B cell (primary cell): ENCODE measurements around the gene CYB5B. TPM values are rescaled to one million over a fixed set of nuclear protein-coding genes. Genes with fewer than 3 reads are reported as not detected.

ENCODE experiments used
- ATAC-seq: fragments of 200-7000 bp; cut with Tn5 transposase; one replicate; pipeline ENCODE4 v1.10.0; 2021; ENCODE audit warnings: low read depth, mild to moderate bottlenecking, moderate number of reproducible peaks, moderate library complexity
- CTCF ChIA-PET: fragments of 350-600 bp; sonication (Branson Sonifier 250); formaldehyde crosslinking; loops from one replicate; lab custom pipeline; 2021; ENCODE audit warnings: antibody characterized with exemption, inconsistent platforms; lab: Charles Lee
- POLR2A ChIA-PET: fragments of 350-600 bp; sonication (Branson Sonifier 250); formaldehyde crosslinking; loops from one replicate; lab custom pipeline; 2021; ENCODE audit warnings: antibody characterized with exemption; lab: Charles Lee
- DNase-seq: peaks from one replicate; pipeline ENCODE4 v3.0.0; 2013
- H2AFZ ChIP-seq: 2 replicates; pipeline ENCODE4 v1.6.1; 2012; ENCODE audit warnings: mild to moderate bottlenecking, low read depth, low read length; ENCODE audit not compliant: insufficient read depth, poor library complexity, severe bottlenecking
- H3K27ac ChIP-seq, 2 donors: 1 replicate in 1 of 2; 2 replicates in 1 of 2; pipeline ENCODE4 v1.5.1; 2012 to 2013; ENCODE audit warnings: low read length in 2 of 2, mild to moderate bottlenecking in 2 of 2, moderate library complexity in 1 of 2
- H3K27me3 ChIP-seq, 4 experiments: fragments of 200-600 bp in 1 of 4; sonication (generic) in 1 of 4; replicated peaks in 1 of 4; 1 replicate in 2 of 4; 2 replicates in 2 of 4; pipeline versions ENCODE4 v1.6.1 to v1.7.0; 2013 to 2016; ENCODE audit warnings: low read length in 3 of 4, mild to moderate bottlenecking in 2 of 4, mixed read lengths in 1 of 4, moderate library complexity in 1 of 4; ENCODE audit not compliant: insufficient read depth in 4 of 4, control insufficient read depth in 3 of 4; ENCODE audit errors: control extremely low read depth in 1 of 4
- H3K36me3 ChIP-seq, 2 experiments: replicated peaks in 1 of 2; 1 replicate in 1 of 2; 2 replicates in 1 of 2; pipeline versions ENCODE4 v1.6.1 to v1.7.1; 2013; ENCODE audit warnings: low read length in 1 of 2; ENCODE audit not compliant: insufficient read depth in 2 of 2, control insufficient read depth in 1 of 2; ENCODE audit errors: control extremely low read depth in 1 of 2, extremely low read depth in 1 of 2
- H3K4me1 ChIP-seq, 2 donors: fragments of 200-600 bp in 1 of 2; sonication (generic) in 1 of 2; 1 replicate in 1 of 2; 2 replicates in 1 of 2; pipeline versions ENCODE4 v1.5.1 to v1.6.1; 2013 to 2017; ENCODE audit warnings: low read length in 2 of 2; ENCODE audit not compliant: control insufficient read depth in 2 of 2, insufficient read depth in 2 of 2
- H3K4me2 ChIP-seq: replicated peaks from 2 replicates; pipeline ENCODE3; 2012; ENCODE audit warnings: mild to moderate bottlenecking, low read depth, low read length; ENCODE audit not compliant: poor library complexity, severe bottlenecking
- H3K4me3 ChIP-seq, 5 experiments: fragments of 200-600 bp in 1 of 5; sonication (generic) in 1 of 5; 1 replicate in 3 of 5; 2 replicates in 2 of 5; pipeline versions ENCODE4 v1.5.1 to v1.7.0; 2011 to 2016; ENCODE audit warnings: low read length in 4 of 5, mild to moderate bottlenecking in 4 of 5, low read depth in 2 of 5, control low read depth in 1 of 5, moderate library complexity in 1 of 5; ENCODE audit not compliant: insufficient read depth in 1 of 5; ENCODE audit errors: control extremely low read depth in 1 of 5, extremely low read depth in 1 of 5
- H3K79me2 ChIP-seq: fragments of 200-600 bp; sonication (generic); one replicate; pipeline ENCODE4 v1.6.0; 2016; ENCODE audit warnings: low read length; ENCODE audit not compliant: control insufficient read depth, insufficient read depth
- H3K9ac ChIP-seq: fragments of 200-600 bp; sonication (generic); 2 replicates; pipeline ENCODE4 v1.6.1; 2017; ENCODE audit warnings: mild to moderate bottlenecking, low read length, moderate library complexity
- H3K9me3 ChIP-seq, 3 donors: one replicate each; pipeline versions ENCODE4 v1.6.1 to v1.7.1; 2013; ENCODE audit warnings: low read length in 2 of 3; ENCODE audit not compliant: control insufficient read depth in 2 of 3, insufficient read depth in 1 of 3; ENCODE audit errors: control extremely low read depth in 1 of 3
- H4K20me1 ChIP-seq: 2 replicates; pipeline ENCODE4 v1.6.0; 2012; ENCODE audit warnings: mild to moderate bottlenecking, low read length; ENCODE audit not compliant: insufficient read depth, control insufficient read depth, poor library complexity, severe bottlenecking
- H3K27ac Mint-ChIP-seq: one replicate; pipeline ENCODE4 v1.8.0; 2021; ENCODE audit warnings: mixed read lengths
- H3K27me3 Mint-ChIP-seq: one replicate; pipeline ENCODE4 v1.8.0; 2021; ENCODE audit warnings: mixed read lengths
- H3K4me1 Mint-ChIP-seq: one replicate; pipeline ENCODE4 v1.8.0; 2021; ENCODE audit warnings: mixed read lengths
- H3K4me3 Mint-ChIP-seq: one replicate; pipeline ENCODE4 v1.8.0; 2021; ENCODE audit warnings: mixed read lengths
- H3K9me3 Mint-ChIP-seq: one replicate; pipeline ENCODE4 v1.8.0; 2022; ENCODE audit warnings: mixed read lengths; ENCODE audit not compliant: insufficient read depth
- EZH2 ChIP-seq: IDR thresholded peaks from 2 replicates; pipeline ENCODE4 v1.6.1; 2012; ENCODE audit warnings: borderline replicate concordance, low read depth, mild to moderate bottlenecking, moderate library complexity, low read length; ENCODE audit not compliant: insufficient read depth, poor library complexity, severe bottlenecking
- WGBS: methylation state at CpG from one replicate; pipeline ENCODE4 v1.1.5; 2013; ENCODE audit warnings: missing lambda C conversion rate; ENCODE audit not compliant: insufficient coverage; 5-methylcytosine and 5-hydroxymethylcytosine counted together
- intact Hi-C: fragments of 100-400 bp; cut with micrococcal nuclease; formaldehyde crosslinking; loops from one replicate; pipeline ENCODE4 v1.10.0; 2022
- polyA plus RNA-seq: library from polyadenylated mRNA; depleted of rRNA; stranded (reverse); fragments of >200 nt; gene quantifications from 2 replicates; pipeline ENCODE4 v1.2.3, GENCODE V29; 2012
- total RNA-seq, 2 donors: library from RNA; stranded (reverse); fragments of 120-200 nt in 1 of 2; gene quantifications; 1 replicate in 1 of 2; 2 replicates in 1 of 2; pipeline versions ENCODE4 v1.2.3 to v1.2.4, GENCODE V29; 2013 to 2022
- TF ChIP-seq, protein P1 (sequence below): fragments of 200-600 bp; IDR thresholded peaks from one replicate; pipeline ENCODE4 v1.8.0; 2022; ENCODE audit warnings: antibody characterized with exemption, mild to moderate bottlenecking

Gene CYB5B
- total and polyA plus RNA-seq, 2 donors (not counting 1 experiment from before 2014, with no cell fraction given): 21.5 to 64.7 TPM

DNA sequence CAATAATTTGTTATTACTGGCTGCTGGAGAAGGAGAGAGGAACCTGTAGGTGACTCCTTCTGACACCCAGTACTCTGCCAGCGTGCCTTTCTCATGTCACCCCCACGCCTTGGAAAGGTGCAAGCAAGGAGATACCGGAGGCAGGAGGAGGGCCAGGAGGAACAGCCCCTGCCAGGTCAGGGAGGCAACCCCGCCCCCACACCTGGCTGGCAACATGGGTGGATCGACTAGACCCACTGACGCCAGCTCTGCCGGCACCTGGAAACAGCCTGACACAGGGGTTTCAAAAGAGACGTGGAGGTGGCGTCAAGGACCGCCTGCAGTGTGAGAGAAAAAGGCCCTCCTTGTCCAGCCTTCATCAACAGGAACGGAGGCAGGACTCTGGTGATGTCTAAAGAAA lies 62.3 kb downstream of the CYB5B start:
- no peak overlapping the region for H3K4me2 ChIP-seq
- H4K20me1 ChIP-seq: no peaks in the 10 kb centered on the region
- no peaks in the 10 kb centered on the region for H3K79me2 ChIP-seq
- H3K9me3 ChIP-seq: no peaks in the 10 kb centered on the region
- no peaks in the 10 kb centered on the region for H3K4me1 ChIP-seq
- intact Hi-C loops: no loop called here
- peaks cover 2% of the 10 kb centered on the region for H3K4me1 Mint-ChIP-seq
- ChIA-PET POLR2A (no interaction called here), CTCF (no interaction called here)
- ATAC-seq (no peak), DNase-seq (no peak)
- no peak overlapping the region for H3K27ac Mint-ChIP-seq
- no peak overlapping the region for H3K4me3 Mint-ChIP-seq
- H3K27me3 Mint-ChIP-seq: no peaks in the 10 kb centered on the region
- TF ChIP-seq, protein P1, sequence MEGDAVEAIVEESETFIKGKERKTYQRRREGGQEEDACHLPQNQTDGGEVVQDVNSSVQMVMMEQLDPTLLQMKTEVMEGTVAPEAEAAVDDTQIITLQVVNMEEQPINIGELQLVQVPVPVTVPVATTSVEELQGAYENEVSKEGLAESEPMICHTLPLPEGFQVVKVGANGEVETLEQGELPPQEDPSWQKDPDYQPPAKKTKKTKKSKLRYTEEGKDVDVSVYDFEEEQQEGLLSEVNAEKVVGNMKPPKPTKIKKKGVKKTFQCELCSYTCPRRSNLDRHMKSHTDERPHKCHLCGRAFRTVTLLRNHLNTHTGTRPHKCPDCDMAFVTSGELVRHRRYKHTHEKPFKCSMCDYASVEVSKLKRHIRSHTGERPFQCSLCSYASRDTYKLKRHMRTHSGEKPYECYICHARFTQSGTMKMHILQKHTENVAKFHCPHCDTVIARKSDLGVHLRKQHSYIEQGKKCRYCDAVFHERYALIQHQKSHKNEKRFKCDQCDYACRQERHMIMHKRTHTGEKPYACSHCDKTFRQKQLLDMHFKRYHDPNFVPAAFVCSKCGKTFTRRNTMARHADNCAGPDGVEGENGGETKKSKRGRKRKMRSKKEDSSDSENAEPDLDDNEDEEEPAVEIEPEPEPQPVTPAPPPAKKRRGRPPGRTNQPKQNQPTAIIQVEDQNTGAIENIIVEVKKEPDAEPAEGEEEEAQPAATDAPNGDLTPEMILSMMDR: no peak
- TF ChIP-seq EZH2: no peak
- no peaks in the 10 kb centered on the region for H3K9me3 Mint-ChIP-seq
- no peak overlapping the region for H2AFZ ChIP-seq
- H3K27ac ChIP-seq: no peak overlapping the region
- H3K4me3 ChIP-seq: no peak overlapping the region
- no peaks in the 10 kb centered on the region for H3K36me3 ChIP-seq
- no peaks in the 10 kb centered on the region for H3K27me3 ChIP-seq
- WGBS: 93% methylated on average over 6 of the region's 11 CpGs
- no peak overlapping the region for H3K9ac ChIP-seq

DNA sequence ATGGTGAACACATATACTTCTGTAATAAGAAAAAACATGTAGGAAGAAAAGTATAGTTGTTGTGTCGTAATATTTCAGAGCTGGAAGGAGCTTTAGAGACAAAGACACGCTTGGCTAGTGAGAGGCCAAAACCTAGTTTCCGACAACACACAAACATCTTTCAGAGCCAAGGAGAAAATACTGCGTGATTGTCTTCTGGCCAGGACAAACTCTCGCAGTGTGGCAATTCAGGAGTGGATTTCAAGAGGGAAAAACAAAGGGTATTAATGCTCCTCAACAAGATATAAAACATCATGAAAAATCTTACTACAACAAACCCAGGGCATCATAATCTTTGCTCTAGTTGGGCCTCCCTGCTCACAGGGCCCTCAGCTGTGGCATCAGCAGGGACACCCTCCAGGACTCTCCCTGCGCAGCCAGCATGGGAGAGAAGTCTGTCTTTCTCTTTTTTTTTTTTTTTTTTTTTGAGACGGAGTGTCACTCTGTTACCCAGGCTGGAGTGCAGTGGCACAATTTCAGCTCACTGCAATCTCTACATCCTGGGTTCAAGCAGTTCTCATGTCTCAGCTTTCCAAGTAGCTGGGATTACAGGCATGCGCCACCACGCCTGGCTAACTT lies 66.4 kb downstream of the CYB5B start:
- intact Hi-C loops: no loop called here
- Histone ChIP-seq H3K27ac (no peak overlapping the region), H3K4me3 (no peak overlapping the region), H3K4me2 (no peak overlapping the region), H3K36me3 (no peaks in the 10 kb centered on the region), H3K9me3 (no peaks in the 10 kb centered on the region), H3K79me2 (no peaks in the 10 kb centered on the region), H3K27me3 (no peaks in the 10 kb centered on the region), H2AFZ (no peak overlapping the region), H3K9ac (no peak overlapping the region), H4K20me1 (no peaks in the 10 kb centered on the region), H3K4me1 (no peaks in the 10 kb centered on the region)
- H3K9me3 Mint-ChIP-seq: no peaks in the 10 kb centered on the region
- ChIA-PET CTCF (no interaction called here), POLR2A (interaction anchor here (0.7 kb wide), 1 partner anchor 272 kb away, joined by 9 read pairs; no protein-coding TSS in a partner anchor)
- TF ChIP-seq EZH2: no peak
- TF ChIP-seq, protein P1: no peak
- no peak overlapping the region for H3K27ac Mint-ChIP-seq
- no peaks in the 10 kb centered on the region for H3K4me1 Mint-ChIP-seq
- ATAC-seq: no peak
- no peaks in the 10 kb centered on the region for H3K27me3 Mint-ChIP-seq
- no peak for DNase-seq
- WGBS: 100% methylated on average over 3 of the region's 9 CpGs
- H3K4me3 Mint-ChIP-seq: no peak overlapping the region
